Mucosa of stomach (tissue), 1 donor: Measurements from ENCODE around the gene ZNF850.
A peak's percentile ranks its signal among the peaks of the same experiment; 100 is the strongest.
"Not testable (repeated sequence)": the region's sequence is repeated elsewhere in the genome, so short reads cannot be mapped to it uniquely, and the experiment has no call there.

ENCODE experiments used
- H3K27me3 ChIP-seq: one replicate; pipeline ENCODE4 v1.7.0; 2013; ENCODE audit warnings: mild to moderate bottlenecking, low read length; ENCODE audit not compliant: control insufficient read depth, insufficient read depth
- H3K36me3 ChIP-seq: one replicate; pipeline ENCODE4 v1.7.0; 2013; ENCODE audit warnings: low read length; ENCODE audit not compliant: control insufficient read depth, insufficient read depth
- H3K4me1 ChIP-seq: one replicate; pipeline ENCODE4 v1.7.0; 2013; ENCODE audit warnings: mild to moderate bottlenecking, low read length; ENCODE audit not compliant: control insufficient read depth, insufficient read depth
- H3K4me3 ChIP-seq: one replicate; pipeline ENCODE4 v1.7.0; 2013; ENCODE audit warnings: low read length
- H3K9ac ChIP-seq: one replicate; pipeline ENCODE4 v1.7.0; 2013; ENCODE audit warnings: mild to moderate bottlenecking, low read length, moderate library complexity
- H3K9me3 ChIP-seq: one replicate; pipeline ENCODE4 v1.7.0; 2013; ENCODE audit warnings: mild to moderate bottlenecking, low read length, moderate library complexity; ENCODE audit not compliant: control insufficient read depth
- donor health status: Pancreatic carcinoma.

Gene ZNF850

DNA sequence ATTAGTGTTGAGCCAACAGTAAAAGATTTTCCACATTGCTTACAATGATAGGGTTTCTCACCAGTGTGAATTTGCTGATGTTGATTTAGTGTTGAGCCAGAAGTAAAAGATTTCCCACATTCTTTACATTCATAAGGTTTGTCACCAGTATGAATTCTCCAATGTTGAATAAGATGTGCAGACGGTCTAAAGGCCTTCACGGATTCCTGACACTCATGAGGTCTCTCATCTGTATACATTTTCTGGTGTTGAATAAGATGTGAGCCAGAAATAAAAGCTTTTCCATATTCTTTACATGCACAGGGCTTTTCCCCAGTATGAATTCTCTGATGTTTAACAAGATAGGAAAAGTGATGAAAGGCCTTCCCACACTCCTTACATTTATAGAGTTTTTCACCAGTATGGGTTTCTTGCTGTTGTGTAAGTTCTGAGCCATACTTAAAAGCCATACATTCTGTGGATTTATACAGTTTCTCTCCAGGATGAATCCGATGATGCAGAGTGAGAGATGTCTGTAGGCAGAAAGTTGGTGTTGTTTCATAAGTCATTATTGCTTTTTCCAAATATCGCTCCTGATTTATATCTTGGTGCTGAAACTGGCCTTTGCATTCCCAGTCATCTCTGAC, 22.4 kb downstream of the ZNF850 start:
- Histone ChIP-seq H3K4me3 (no peak overlapping the region), H3K27me3 (no peaks in the 10 kb centered on the region), H3K9me3 (peaks cover 30% of the 10 kb centered on the region), H3K36me3 (peaks cover 5% of the 10 kb centered on the region), H3K4me1 (no peaks in the 10 kb centered on the region), H3K9ac (no peak overlapping the region)

DNA sequence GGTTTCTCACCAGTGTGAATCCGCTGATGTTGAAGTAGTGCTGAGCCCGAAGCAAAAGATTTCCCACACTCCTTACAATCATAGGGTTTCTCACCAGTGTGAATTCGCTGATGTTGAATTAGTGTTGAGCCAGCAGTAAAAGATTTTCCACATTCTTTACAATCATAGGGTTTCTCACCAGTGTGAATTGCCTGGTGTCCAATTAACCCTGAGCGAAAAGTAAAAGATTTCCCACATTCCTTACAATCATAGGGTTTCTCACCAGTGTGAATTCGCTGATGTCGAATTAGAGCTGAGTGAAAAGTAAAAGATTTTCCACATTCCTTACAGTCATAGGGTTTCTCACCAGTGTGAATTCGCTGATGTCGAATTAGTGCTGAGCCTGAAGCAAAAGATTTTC, 23.0 kb downstream of the ZNF850 start:
- peaks cover 30% of the 10 kb centered on the region for H3K9me3 ChIP-seq
- not testable (repeated sequence) for H3K27me3 ChIP-seq, H3K9ac ChIP-seq, H3K4me3 ChIP-seq, H3K36me3 ChIP-seq, H3K4me1 ChIP-seq

GRCh38 chr19:36748431-36749275, 24.0 kb downstream of the ZNF850 start:
- H3K4me3 ChIP-seq: no peak overlapping the region
- no peaks in the 10 kb centered on the region for H3K27me3 ChIP-seq
- peaks cover 5% of the 10 kb centered on the region for H3K36me3 ChIP-seq
- H3K9me3 ChIP-seq: peaks cover 30% of the 10 kb centered on the region
- no peak overlapping the region for H3K9ac ChIP-seq
- no peaks in the 10 kb centered on the region for H3K4me1 ChIP-seq

DNA sequence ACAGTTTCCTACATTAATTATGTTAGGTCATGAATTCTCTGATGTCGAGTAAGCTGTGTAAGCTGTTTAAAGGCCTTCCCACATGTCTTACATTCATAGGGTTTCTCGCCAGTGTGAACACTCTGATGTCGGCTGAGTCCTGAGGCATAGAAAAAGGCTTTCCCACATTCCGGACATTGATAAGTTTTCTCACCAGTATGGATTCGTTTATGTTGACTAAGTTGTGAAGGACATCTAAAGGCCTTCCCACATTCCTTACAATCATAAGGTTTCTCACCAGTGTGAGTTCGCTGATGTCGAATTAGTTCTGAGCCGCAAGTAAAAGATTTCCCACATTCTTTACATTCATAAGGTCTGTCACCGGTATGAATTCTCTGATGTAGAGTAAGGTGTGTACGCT, 24.9 kb downstream of the ZNF850 start:
- H3K9me3 ChIP-seq: peaks cover 30% of the 10 kb centered on the region
- H3K4me1 ChIP-seq: no peaks in the 10 kb centered on the region
- H3K27me3 ChIP-seq: no peaks in the 10 kb centered on the region
- H3K4me3 ChIP-seq: no peak overlapping the region
- peaks cover 5% of the 10 kb centered on the region for H3K36me3 ChIP-seq
- H3K9ac ChIP-seq: no peak overlapping the region

GRCh38 chr19:36745870-36746269, 26.7 kb downstream of the ZNF850 start:
- no peaks in the 10 kb centered on the region for H3K4me1 ChIP-seq
- peaks cover 30% of the 10 kb centered on the region for H3K9me3 ChIP-seq
- H3K27me3 ChIP-seq: no peaks in the 10 kb centered on the region
- no peak overlapping the region for H3K9ac ChIP-seq
- H3K36me3 ChIP-seq: peaks cover 5% of the 10 kb centered on the region
- H3K4me3 ChIP-seq: no peak overlapping the region

DNA sequence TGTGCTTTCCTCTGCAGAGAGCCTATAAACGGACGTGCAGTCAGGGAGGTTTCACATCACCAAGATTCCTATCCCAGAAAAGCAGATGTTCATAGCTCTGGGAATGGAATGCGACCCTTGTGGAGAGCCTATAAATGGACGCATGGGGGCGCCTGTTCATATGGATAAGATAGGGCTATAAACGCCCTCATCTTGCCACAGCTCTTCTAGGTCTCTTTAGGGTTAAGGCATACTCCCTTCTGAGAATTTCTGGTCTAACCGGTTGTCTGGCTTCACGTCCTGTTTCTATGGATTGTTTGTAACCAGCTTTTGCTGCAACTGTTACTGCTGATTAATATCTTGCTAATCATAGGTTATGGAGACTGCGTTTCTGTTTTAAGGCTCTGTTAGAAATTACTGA, 36.4 kb downstream of the ZNF850 start:
- not testable (repeated sequence) for H3K27me3 ChIP-seq, H3K9ac ChIP-seq, H3K4me1 ChIP-seq, H3K9me3 ChIP-seq, H3K4me3 ChIP-seq, H3K36me3 ChIP-seq

GRCh38 chr19:36719687-36720556, 52.7 kb downstream of the ZNF850 start:
- Histone ChIP-seq H3K4me3 (no peak overlapping the region), H3K4me1 (no peaks in the 10 kb centered on the region), H3K9ac (no peak overlapping the region), H3K9me3 (peaks cover 15% of the 10 kb centered on the region), H3K27me3 (no peaks in the 10 kb centered on the region), H3K36me3 (peaks cover 8% of the 10 kb centered on the region)

DNA sequence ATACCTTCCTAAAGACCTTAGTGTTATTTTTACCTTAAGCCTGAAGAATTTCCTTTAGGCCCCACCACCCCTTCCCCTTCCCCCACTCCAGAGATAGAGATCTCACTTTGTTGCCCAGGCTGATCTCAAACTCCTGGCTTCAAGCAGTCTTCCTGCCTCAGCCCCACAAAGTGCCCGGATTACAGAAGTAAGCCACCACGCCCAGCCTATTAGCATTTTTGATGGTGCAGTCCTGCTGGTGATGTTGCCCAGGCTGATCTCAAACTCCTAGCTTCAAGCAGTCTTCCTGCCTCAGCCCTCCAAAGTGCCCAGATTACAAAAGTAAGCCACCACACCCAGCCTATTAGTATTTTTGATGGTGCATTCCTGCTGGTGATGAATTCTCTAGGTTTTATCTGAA, 63.2 kb downstream of the ZNF850 start:
- H3K36me3 ChIP-seq: peaks cover 13% of the 10 kb centered on the region
- H3K9me3 ChIP-seq: peaks cover 54% of the 10 kb centered on the region
- H3K9ac ChIP-seq: no peak overlapping the region
- no peaks in the 10 kb centered on the region for H3K27me3 ChIP-seq
- H3K4me3 ChIP-seq: no peak overlapping the region
- no peaks in the 10 kb centered on the region for H3K4me1 ChIP-seq

DNA sequence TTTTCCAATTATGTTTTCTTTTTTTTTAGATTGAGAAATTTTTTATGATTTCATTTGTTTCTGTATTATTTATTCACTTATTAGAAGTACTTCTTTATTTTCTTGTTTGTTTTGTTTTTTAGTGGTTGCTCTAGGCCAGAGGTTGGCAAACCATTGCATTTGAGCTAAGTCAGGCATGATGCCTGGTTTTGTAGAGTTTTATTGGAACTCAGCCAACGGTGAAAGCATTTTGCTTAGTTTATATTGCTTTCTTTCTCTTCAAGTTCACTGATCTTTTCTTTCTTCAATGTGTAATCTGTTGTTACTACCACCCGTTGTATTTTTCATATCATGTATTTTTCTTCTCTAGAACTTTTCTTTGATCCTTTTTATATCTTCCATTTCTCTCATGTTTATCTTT, 65.5 kb downstream of the ZNF850 start:
- Histone ChIP-seq H3K27me3 (no peaks in the 10 kb centered on the region), H3K4me1 (no peaks in the 10 kb centered on the region), H3K9ac (no peak overlapping the region), H3K4me3 (no peak overlapping the region), H3K36me3 (peaks cover 1% of the 10 kb centered on the region), H3K9me3 (peaks cover 38% of the 10 kb centered on the region)

GRCh38 chr19:36688058-36688457, 84.5 kb downstream of the ZNF850 start:
- peak overlapping the region; percentile 85 for H3K9ac ChIP-seq

DNA sequence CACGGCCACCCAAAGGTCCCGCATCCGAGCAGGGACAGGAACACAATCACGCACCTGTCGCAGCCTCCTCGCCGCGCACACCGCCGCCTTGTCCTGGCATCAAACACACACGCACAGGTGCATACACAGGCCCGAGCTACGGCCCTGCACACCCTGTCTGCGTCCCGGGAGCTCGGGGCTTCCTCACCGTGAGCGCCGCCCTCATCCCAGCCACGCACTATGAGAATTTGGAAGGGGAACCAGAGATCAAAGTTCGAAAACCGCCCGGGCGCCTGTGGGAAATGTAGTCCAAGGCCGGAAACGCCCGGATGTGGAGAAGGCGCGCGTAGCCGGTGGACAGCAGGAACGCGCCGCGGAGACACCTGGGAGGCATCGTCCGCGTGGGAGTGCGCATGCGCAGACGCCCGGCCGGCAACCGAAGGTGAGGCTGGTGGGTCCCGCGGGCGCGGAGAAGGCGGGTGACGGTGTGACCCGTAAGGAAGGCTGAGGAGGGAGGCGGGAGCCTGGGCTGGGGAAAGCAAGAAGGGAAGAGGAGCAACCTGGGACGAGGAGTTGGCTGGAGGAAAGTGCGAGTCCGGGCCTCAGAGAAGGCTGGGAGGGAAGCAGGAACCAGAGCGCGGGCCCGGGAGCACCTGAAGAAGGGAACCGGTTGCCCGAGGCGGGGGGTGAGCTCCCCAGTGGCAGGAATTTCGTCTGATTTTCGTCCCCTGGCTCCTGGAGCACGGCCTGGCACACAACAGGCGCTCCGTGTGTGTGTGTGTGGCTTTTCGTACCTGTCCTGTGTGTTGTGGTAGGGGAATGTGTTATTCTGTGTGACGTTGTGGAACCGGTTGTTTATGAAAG, 85.2 kb downstream of the ZNF850 start, which contains the start of gene ZNF567:
ZNF567 (plus strand) TSS at position 399 of the 843 bp plus-strand sequence. CDS start 7,256 bp downstream, outside the sequence.
- Histone ChIP-seq H3K9me3 (no peaks in the 10 kb centered on the region), H3K36me3 (peaks cover 11% of the 10 kb centered on the region), H3K4me3 (peak within 1 kb of the TSS; percentile 97), H3K9ac (peak within 1 kb of the TSS; percentile 85), H3K4me1 (peaks cover 8% of the 10 kb centered on the region), H3K27me3 (no peaks in the 10 kb centered on the region)

More at GRCh38 chr19:36688058-36688457, 84.5 kb downstream of the ZNF850 start:
- H3K4me3 ChIP-seq: peak overlapping the region; percentile 97
- H3K27me3 ChIP-seq: no peaks in the 10 kb centered on the region
- peaks cover 8% of the 10 kb centered on the region for H3K4me1 ChIP-seq
- H3K36me3 ChIP-seq: peaks cover 11% of the 10 kb centered on the region
- no peaks in the 10 kb centered on the region for H3K9me3 ChIP-seq
